GM12873 (cell line): ENCODE measurements around the gene WASF2.

Source experiments
- CTCF ChIP-seq: IDR thresholded peaks from 2 replicates; pipeline ENCODE4 v1.5.1; 2012; ENCODE audit warnings: low read depth, mild to moderate bottlenecking, moderate library complexity, low read length, control low read depth; ENCODE audit not compliant: insufficient read depth; ENCODE audit errors: missing control alignments

Gene WASF2

GRCh38 chr1:27525296-27526272 is 35.6 kb upstream of the WASF2 start:
- TF ChIP-seq CTCF: no peak

- no peak for TF ChIP-seq CTCF
These were observed 33.5 kb upstream of the WASF2 start for GRCh38 chr1:27523337-27524020.

- TF ChIP-seq CTCF: peak; percentile 26
These were observed 32.7 kb upstream of the WASF2 start for GRCh38 chr1:27522432-27523336.

- TF ChIP-seq CTCF: no peak
These were observed 32.0 kb upstream of the WASF2 start for GRCh38 chr1:27521861-27522431.

- TF ChIP-seq CTCF: no peak
These were observed 31.4 kb upstream of the WASF2 start for GRCh38 chr1:27521336-27521831.

GRCh38 chr1:27520651-27521050 is 30.7 kb upstream of the WASF2 start:
- TF ChIP-seq CTCF: no peak
